GM12892 (cell line): ENCODE results near the gene ATP10A.

ENCODE experiments used
- POLR2A ChIP-seq: IDR thresholded peaks from 2 replicates; pipeline ENCODE4 v1.6.1; 2011; ENCODE audit warnings: low read depth, low read length, control low read depth
- POLR2AphosphoS5 ChIP-seq: IDR thresholded peaks from 2 replicates; pipeline ENCODE4 v1.6.1; 2011; ENCODE audit warnings: low read depth, low read length, control low read depth
- TAF1 ChIP-seq: IDR thresholded peaks from 2 replicates; pipeline ENCODE4 v1.6.1; 2011; ENCODE audit warnings: low read depth, mild to moderate bottlenecking, control low read depth, low read length, borderline replicate concordance

DNA sequence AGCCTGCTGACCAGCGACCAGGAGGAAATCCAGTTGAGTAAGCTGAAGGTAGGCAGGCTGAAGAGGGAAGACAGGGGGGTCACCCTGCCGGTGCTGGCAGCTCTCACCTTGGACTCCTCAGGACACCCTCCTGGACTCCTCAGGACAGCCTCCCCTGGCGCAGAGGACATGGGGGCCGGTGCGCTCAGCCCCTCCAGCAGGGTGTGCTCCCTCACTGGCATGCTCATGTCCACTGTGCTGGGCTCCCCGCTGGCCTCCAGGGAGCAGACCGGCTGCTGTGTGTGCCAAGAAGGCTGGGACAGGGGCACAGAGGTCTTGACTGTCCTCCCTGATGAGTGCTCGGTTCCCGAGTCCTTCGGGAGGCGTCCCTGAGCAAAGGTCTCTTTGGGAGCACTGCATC, 183.6 kb downstream of the ATP10A start:
- TF ChIP-seq POLR2AphosphoS5, result no peak
- no peak for TF ChIP-seq POLR2A
- TF ChIP-seq TAF1, result no peak
